K562 (cell line): ENCODE data around the gene ENTREP3. TPM values are rescaled to one million over a fixed set of nuclear protein-coding genes. Genes with fewer than 3 reads are reported as not detected.

ENCODE experiments used
- CEBPB ChIP-seq: fragments of 450-650 bp; IDR thresholded peaks from 2 replicates; pipeline ENCODE4 v1.6.1; 2016; ENCODE audit warnings: missing genetic modification characterization, missing compliant biosample characterization
- GATAD2B ChIP-seq: fragments of 450-650 bp; IDR thresholded peaks from 2 replicates; pipeline ENCODE4 v1.6.1; 2017; ENCODE audit warnings: mild to moderate bottlenecking, borderline replicate concordance
- HSF4 ChIP-seq: fragments of 250-450 bp; sonication (Bioruptor Pico); IDR thresholded peaks from 2 replicates; pipeline ENCODE4 v2.1.2; 2022; ENCODE audit warnings: mild to moderate bottlenecking, moderate library complexity, borderline replicate concordance
- JUND ChIP-seq, 2 experiments: IDR thresholded peaks; 2 replicates in 1 of 2; 3 replicates in 1 of 2; pipeline ENCODE4 v1.6.1; 2011; ENCODE audit warnings: borderline replicate concordance in 2 of 2, low read depth in 2 of 2, low read length in 2 of 2, improper control_type of control experiment in 1 of 2, missing biosample characterization in 1 of 2, missing genetic modification characterization in 1 of 2, missing genetic modification reagents in 1 of 2
- NFRKB ChIP-seq: fragments of 450-650 bp; IDR thresholded peaks from 2 replicates; pipeline ENCODE4 v1.6.1; 2016; ENCODE audit warnings: low read depth
- NR2C2 ChIP-seq, 2 experiments: fragments of 200-800 bp in 1 of 2; sonication (Bioruptor generic) in 1 of 2; sonication (generic) in 1 of 2; formaldehyde crosslinking in 1 of 2; IDR thresholded peaks; 2 replicates each; pipeline versions ENCODE4 v1.6.1 to v1.8.0; 2016 to 2022; ENCODE audit warnings: mild to moderate bottlenecking in 1 of 2, missing compliant biosample characterization in 1 of 2, missing genetic modification characterization in 1 of 2, missing genetic modification reagents in 1 of 2
- RBM15 ChIP-seq: fragments of 200-400 bp; formaldehyde crosslinking; IDR thresholded peaks from 2 replicates; pipeline ENCODE4 v1.6.1; 2018; ENCODE audit warnings: mild to moderate bottlenecking, low read length, moderate library complexity; ENCODE audit not compliant: insufficient read depth
- RREB1 ChIP-seq: fragments of 250-450 bp; sonication (Bioruptor Pico); IDR thresholded peaks from 2 replicates; pipeline ENCODE4 v1.4.0; 2020
- SETDB1 ChIP-seq: IDR thresholded peaks from one replicate; pipeline ENCODE4 v1.6.1; 2012; ENCODE audit warnings: low read length, control low read depth, inconsistent platforms
- STAT6 ChIP-seq: sonication (generic); formaldehyde crosslinking; IDR thresholded peaks from 2 replicates; pipeline ENCODE4 v1.8.1; 2023; ENCODE audit warnings: mild to moderate bottlenecking, missing genetic modification reagents
- SUPT5H ChIP-seq: fragments of 450-650 bp; IDR thresholded peaks from 2 replicates; pipeline ENCODE4 v1.6.1; 2016
- XRCC4 ChIP-seq: IDR thresholded peaks from one replicate; pipeline ENCODE4 v1.6.1; 2011; ENCODE audit not compliant: insufficient read depth, insufficient read length; ENCODE audit errors: extremely low read depth
- ZFP91 ChIP-seq: sonication (generic); formaldehyde crosslinking; IDR thresholded peaks from 2 replicates; pipeline ENCODE4 v1.8.0; 2022; ENCODE audit warnings: mild to moderate bottlenecking, missing genetic modification reagents
- ZFX ChIP-seq: sonication (generic); formaldehyde crosslinking; IDR thresholded peaks from 2 replicates; pipeline ENCODE4 v1.8.0; 2022; ENCODE audit warnings: mild to moderate bottlenecking, missing genetic modification reagents, moderate library complexity
- ZNF174 ChIP-seq: fragments of 250-450 bp; sonication (Bioruptor Pico); IDR thresholded peaks from 2 replicates; pipeline ENCODE4 v1.4.0; 2020; ENCODE audit warnings: mild to moderate bottlenecking
- ZNF551 ChIP-seq: fragments of 250-450 bp; sonication (Bioruptor Pico); IDR thresholded peaks from 2 replicates; pipeline ENCODE4 v1.5.0; 2021; ENCODE audit warnings: mild to moderate bottlenecking, moderate library complexity
- ZNF766 ChIP-seq: fragments of 200-800 bp; sonication (Bioruptor generic); conservative IDR thresholded peaks from 2 replicates; pipeline ENCODE4 v1.6.1; 2016; ENCODE audit warnings: missing genetic modification characterization, missing compliant biosample characterization
- polyA plus RNA-seq, 8 experiments: library from polyadenylated mRNA; depleted of rRNA in 4 of 8; stranded (reverse) in 5 of 8; unstranded in 3 of 8; fragments of >200 nt; fragmentation: Nextera tagmentation in 2 of 8; fragmentation: Illumina TruSeq in 1 of 8; extraction: Ambion mirVana in 2 of 8; extraction: Trizol in 1 of 8; gene quantifications; 2 replicates each; pipeline versions ENCODE4 v1.2.1 to v1.2.3, GENCODE V29; 2011 to 2014; ENCODE audit warnings: inconsistent platforms in 1 of 8, missing spikeins in 1 of 8
- total RNA-seq, 7 experiments: library from RNA; depleted of rRNA in 6 of 7; stranded (reverse); fragments of >200 nt in 6 of 7; fragmentation: Illumina TruSeq in 2 of 7; extraction: Trizol in 2 of 7; gene quantifications; 2 replicates each; pipeline versions ENCODE4 v1.2.1 to v1.2.3, GENCODE V29; 2011 to 2021; ENCODE audit warnings: low replicate concordance in 1 of 7

The ENTREP3 gene
- total and polyA plus RNA-seq, 9 of the 15 experiments (the other 6 are each of a cell fraction or from before 2014, with no cell fraction given) = 1.9 to 41.8 (median 5.9) TPM

- TF ChIP-seq RREB1 (CRISPR knock-in tag) = no peak
- 0 out of 2 replicates have a peak, but pooled peaks have one; percentile 75 for TF ChIP-seq NFRKB
- no peak for TF ChIP-seq SETDB1
- TF ChIP-seq ZFP91 (CRISPR knock-in tag) = no peak
- TF ChIP-seq NR2C2 (CRISPR knock-in tag; IDR thresholded peaks at IDR 0.05) = peak; percentile 96
- peak; percentile 100 for TF ChIP-seq NR2C2 (tag; IDR thresholded peaks at IDR 0.05)
- peak; percentile 26; the same call in 1 of the 2 replicates for TF ChIP-seq JUND (IDR thresholded peaks at IDR 0.05; ENCODE audit: borderline replicate concordance, low read depth, low read length)
- no peak for TF ChIP-seq JUND (tag; IDR thresholded peaks at IDR 0.05; ENCODE audit: borderline replicate concordance, low read depth, low read length)
- no peak for TF ChIP-seq RBM15
- no peak for TF ChIP-seq GATAD2B
- TF ChIP-seq CEBPB (tag) = no peak
- no peak for TF ChIP-seq XRCC4
- TF ChIP-seq SUPT5H = peak; percentile 73
- TF ChIP-seq ZNF766 (CRISPR knock-in tag) = no peak
- no peak for TF ChIP-seq HSF4 (CRISPR knock-in tag)
- TF ChIP-seq ZFX (CRISPR knock-in tag) = peak; percentile 99
- TF ChIP-seq STAT6 = no peak
- no peak for TF ChIP-seq ZNF174
- TF ChIP-seq ZNF551 (CRISPR knock-in tag) = no peak
Measured at GRCh38 chr1:155208541-155209311, 46.6 kb downstream of the ENTREP3 start, which contains the start of gene MTX1 (continued).
